Keratinocyte (primary cell): ENCODE measurements around the gene GPR37. TPM values are rescaled to one million over a fixed set of nuclear protein-coding genes. Genes with fewer than 3 reads are reported as not detected.

ENCODE experiments used
- DNase-seq: peaks from one replicate; pipeline ENCODE4 v3.0.0-alpha.2; 2011; ENCODE audit warnings: low read depth, missing footprints, low spot score
- FAIRE-seq: peaks from 2 replicates; lab custom pipeline; 2011; peaks lifted over from hg19 to GRCh38; lab: Jason Lieb, UNC
- H2AFZ ChIP-seq: 2 replicates; pipeline ENCODE4 v1.6.0; 2012; ENCODE audit warnings: low read length, control low read depth, inconsistent platforms; ENCODE audit not compliant: control insufficient read depth
- H3K27ac ChIP-seq: 2 replicates; pipeline ENCODE4 v1.5.1; 2011; ENCODE audit warnings: low read length; ENCODE audit not compliant: control insufficient read depth, insufficient read depth
- H3K27me3 ChIP-seq: 3 replicates; pipeline ENCODE4 v1.6.0; 2011; ENCODE audit warnings: low read length; ENCODE audit not compliant: control insufficient read depth, insufficient read depth; ENCODE audit errors: extremely low read depth
- H3K36me3 ChIP-seq, 2 experiments: 2 replicates in 1 of 2; 3 replicates in 1 of 2; pipeline ENCODE4 v1.5.1; 2011; ENCODE audit warnings: low read length in 2 of 2, mild to moderate bottlenecking in 1 of 2; ENCODE audit not compliant: control insufficient read depth in 2 of 2, insufficient read depth in 2 of 2; ENCODE audit errors: extremely low read depth in 1 of 2
- H3K4me1 ChIP-seq: 3 replicates; pipeline ENCODE4 v1.5.1; 2011; ENCODE audit warnings: low read length; ENCODE audit not compliant: control insufficient read depth, insufficient read depth; ENCODE audit errors: extremely low read depth
- H3K4me2 ChIP-seq: 3 replicates; pipeline ENCODE4 v1.6.0; 2011; ENCODE audit warnings: low read depth, low read length; ENCODE audit not compliant: control insufficient read depth, insufficient read depth; ENCODE audit errors: extremely low read depth
- H3K4me3 ChIP-seq, 3 experiments: fragments of 200-600 bp in 1 of 3; sonication (generic) in 1 of 3; 2 replicates in 2 of 3; 3 replicates in 1 of 3; pipeline ENCODE4 v1.5.1; 2011 to 2016; ENCODE audit warnings: low read length in 3 of 3, mild to moderate bottlenecking in 3 of 3, control low read depth in 2 of 3, inconsistent platforms in 1 of 3, low read depth in 1 of 3, mixed read lengths in 1 of 3, mixed run types in 1 of 3, moderate library complexity in 1 of 3; ENCODE audit not compliant: control insufficient read depth in 2 of 3, insufficient read depth in 2 of 3; ENCODE audit errors: extremely low read depth in 1 of 3
- H3K79me2 ChIP-seq: 2 replicates; pipeline ENCODE4 v1.6.0; 2012; ENCODE audit warnings: low read length; ENCODE audit not compliant: control insufficient read depth, insufficient read depth
- H3K9ac ChIP-seq: 3 replicates; pipeline ENCODE4 v1.6.0; 2011; ENCODE audit warnings: low read length; ENCODE audit not compliant: control insufficient read depth, insufficient read depth; ENCODE audit errors: extremely low read depth
- H3K9me1 ChIP-seq: 3 replicates; pipeline ENCODE4 v1.6.0; 2011; ENCODE audit warnings: low read length; ENCODE audit not compliant: control insufficient read depth, insufficient read depth; ENCODE audit errors: extremely low read depth
- H3K9me3 ChIP-seq: 2 replicates; pipeline ENCODE4 v1.5.1; 2012; ENCODE audit warnings: low read depth, low read length; ENCODE audit not compliant: control insufficient read depth
- H4K20me1 ChIP-seq: 3 replicates; pipeline ENCODE4 v1.6.0; 2011; ENCODE audit warnings: low read length; ENCODE audit not compliant: control insufficient read depth, insufficient read depth; ENCODE audit errors: extremely low read depth
- CTCF ChIP-seq, 3 experiments: IDR thresholded peaks in 1 of 3; conservative IDR thresholded peaks in 1 of 3; optimal IDR thresholded peaks in 1 of 3; 2 replicates in 2 of 3; 3 replicates in 1 of 3; pipeline versions ENCODE3 to v1.5.1; 2011; ENCODE audit warnings: low read length in 3 of 3, mild to moderate bottlenecking in 3 of 3, moderate library complexity in 2 of 3, control low read depth in 1 of 3, inconsistent platforms in 1 of 3; ENCODE audit not compliant: insufficient read depth in 2 of 3; ENCODE audit errors: extremely low read depth in 1 of 3
- EZH2 ChIP-seq: IDR thresholded peaks from one replicate; pipeline ENCODE4 v1.6.1; 2012; ENCODE audit warnings: inconsistent platforms, mild to moderate bottlenecking, low read length, moderate library complexity
- dilution Hi-C: fragments of 300-500 bp; cut with MboI; formaldehyde crosslinking; loops from one replicate; pipeline ENCODE4 v1.7.0; 2020; ENCODE audit warnings: low sequenced_read_pairs; ENCODE audit not compliant: extremely low pct_ligation_motif_present
- polyA plus RNA-seq, 5 experiments: library from polyadenylated mRNA; depleted of rRNA in 3 of 5; stranded (reverse) in 3 of 5; stranded (forward) in 1 of 5; unstranded in 1 of 5; fragments of >200 nt; gene quantifications; 1 replicate in 1 of 5; 2 replicates in 3 of 5; 3 replicates in 1 of 5; pipeline versions ENCODE4 v1.2.1 to v1.2.3, GENCODE V29; 2011 to 2012; ENCODE audit warnings: missing spikeins in 2 of 5, low read depth in 1 of 5, low replicate concordance in 1 of 5

Gene GPR37
- polyA plus RNA-seq, 1 donor (not counting 4 experiments of a cell fraction or from before 2014, with no cell fraction given), result 0.58 TPM

DNA sequence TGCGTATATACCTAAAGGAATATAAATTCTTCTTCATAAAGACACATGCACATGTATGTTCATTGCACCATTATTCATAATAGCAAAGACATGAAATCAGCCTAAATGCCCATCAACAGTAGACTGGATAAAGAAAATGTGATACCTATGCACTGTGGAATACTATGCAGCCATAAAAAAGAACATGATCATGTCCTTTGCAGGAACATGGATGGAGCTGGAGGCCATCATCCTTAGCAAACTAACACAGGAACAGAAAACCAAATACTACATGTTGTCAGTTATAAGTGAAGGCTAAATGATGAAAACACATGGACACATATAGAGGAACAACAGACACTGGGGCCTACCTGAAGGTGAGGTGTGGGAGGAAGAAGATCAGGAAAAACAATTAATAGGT is 48.7 kb downstream of the GPR37 start:
- no peak overlapping the region for H3K27ac ChIP-seq
- H3K9me3 ChIP-seq, result no peaks in the 10 kb centered on the region
- no peak overlapping the region for H3K4me3 ChIP-seq
- H3K9ac ChIP-seq, result no peak overlapping the region
- dilution Hi-C loops, result no loop called here
- H4K20me1 ChIP-seq, result no peaks in the 10 kb centered on the region
- peaks cover 6% of the 10 kb centered on the region for H3K4me1 ChIP-seq
- no peaks in the 10 kb centered on the region for H3K36me3 ChIP-seq
- H3K9me1 ChIP-seq, result no peaks in the 10 kb centered on the region
- no peaks in the 10 kb centered on the region for H3K79me2 ChIP-seq
- TF ChIP-seq CTCF (optimal IDR thresholded peaks at IDR 0.05 in 1 of 3, IDR thresholded peaks at IDR 0.05 in 1 of 3, conservative IDR thresholded peaks at IDR 0.05 in 1 of 3; ENCODE audit: extremely low read depth in 1 of 3, insufficient read depth in 2 of 3, low read length in 3 of 3) (no peak), EZH2 (no peak)
- DNase-seq (no peak), FAIRE-seq (no peak)
- no peaks in the 10 kb centered on the region for H3K27me3 ChIP-seq
- H3K4me2 ChIP-seq, result no peak overlapping the region
- H2AFZ ChIP-seq, result no peak overlapping the region

- Histone ChIP-seq H3K79me2 (no peaks in the 10 kb centered on the region), H4K20me1 (no peaks in the 10 kb centered on the region), H3K27ac (no peak overlapping the region), H3K9me1 (no peaks in the 10 kb centered on the region), H3K4me2 (no peak overlapping the region), H2AFZ (no peak overlapping the region), H3K27me3 (no peaks in the 10 kb centered on the region), H3K36me3 (no peaks in the 10 kb centered on the region), H3K4me1 (no peaks in the 10 kb centered on the region), H3K9ac (no peak overlapping the region), H3K4me3 (no peak overlapping the region), H3K9me3 (no peaks in the 10 kb centered on the region)
- DNase-seq (no peak), FAIRE-seq (no peak)
- dilution Hi-C loops, result no loop called here
- no peak for TF ChIP-seq EZH2
These were observed 52.5 kb downstream of the GPR37 start for GRCh38 chr7:124713086-124713485.

DNA sequence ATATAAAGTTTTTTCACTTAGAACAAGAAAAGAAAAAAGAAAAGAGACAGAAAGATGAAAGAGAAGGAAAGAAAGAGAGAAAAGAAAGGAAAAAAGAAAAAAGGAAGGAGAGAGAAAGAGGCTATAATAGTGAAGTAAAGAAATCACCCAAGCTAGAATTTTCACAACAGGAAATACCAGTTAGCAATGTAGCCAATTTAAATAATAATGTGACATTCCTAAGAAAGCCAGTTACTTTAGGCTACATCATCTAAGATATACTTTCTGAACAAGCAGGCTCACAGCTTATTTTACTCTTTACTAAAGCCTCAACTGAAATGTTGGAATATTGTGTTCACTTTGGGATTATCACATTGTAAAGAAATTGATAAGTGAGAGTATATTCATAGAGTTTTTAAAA is 53.6 kb downstream of the GPR37 start:
- Histone ChIP-seq H3K79me2 (no peaks in the 10 kb centered on the region), H3K9me1 (no peaks in the 10 kb centered on the region), H3K9me3 (no peaks in the 10 kb centered on the region), H3K4me3 (no peak overlapping the region), H3K4me2 (no peak overlapping the region), H3K27me3 (no peaks in the 10 kb centered on the region), H3K9ac (no peak overlapping the region), H3K27ac (no peak overlapping the region), H3K4me1 (no peaks in the 10 kb centered on the region), H3K36me3 (no peaks in the 10 kb centered on the region), H2AFZ (no peak overlapping the region), H4K20me1 (no peaks in the 10 kb centered on the region)
- DNase-seq (no peak), FAIRE-seq (no peak)
- TF ChIP-seq EZH2, result no peak
- no peak for TF ChIP-seq CTCF (optimal IDR thresholded peaks at IDR 0.05 in 1 of 3, IDR thresholded peaks at IDR 0.05 in 1 of 3, conservative IDR thresholded peaks at IDR 0.05 in 1 of 3; ENCODE audit: extremely low read depth in 1 of 3, insufficient read depth in 2 of 3, low read length in 3 of 3)
- dilution Hi-C loops, result no loop called here
